KOPT-K1 (cell line): Measurements from ENCODE around the gene PLEKHH1.

Experiments
- H3K27ac ChIP-seq: fragments of 200-600 bp; sonication (generic); 2 replicates; pipeline ENCODE4 v1.5.1; 2016; ENCODE audit warnings: antibody characterized with exemption, mild to moderate bottlenecking, low read depth, low read length; ENCODE audit not compliant: poor library complexity, severe bottlenecking
- H3K36me3 ChIP-seq: fragments of 200-600 bp; sonication (generic); 2 replicates; pipeline ENCODE4 v1.5.1; 2017; ENCODE audit warnings: antibody characterized with exemption, mild to moderate bottlenecking, low read length, moderate library complexity; ENCODE audit not compliant: insufficient read depth
- H3K9me3 ChIP-seq: fragments of 200-600 bp; sonication (generic); 2 replicates; pipeline ENCODE4 v1.5.1; 2017; ENCODE audit warnings: antibody characterized with exemption, low read length, mild to moderate bottlenecking; ENCODE audit not compliant: insufficient read depth, poor library complexity, severe bottlenecking

The PLEKHH1 gene

DNA sequence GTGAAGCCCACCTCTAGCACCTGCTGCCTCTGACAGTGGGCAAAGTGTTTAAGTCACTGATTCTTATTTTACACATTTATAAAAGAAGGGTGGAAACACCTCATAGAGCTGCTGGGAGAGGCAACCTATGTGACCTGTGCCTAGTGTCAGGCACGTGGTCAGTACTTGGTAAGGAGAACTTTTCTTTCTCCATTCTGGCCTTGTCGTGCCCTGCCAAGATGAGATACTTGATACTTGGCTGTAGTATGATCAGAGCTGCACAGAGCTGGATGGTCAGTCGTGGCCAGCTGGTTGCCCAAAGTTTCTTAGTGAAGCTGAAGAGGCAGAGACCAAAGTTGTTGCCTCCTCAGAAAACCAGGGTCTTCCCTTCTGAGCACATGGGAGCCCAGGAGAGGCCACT lies 24.6 kb downstream of the PLEKHH1 start:
- no peaks in the 10 kb centered on the region for H3K36me3 ChIP-seq
- H3K9me3 ChIP-seq = no peaks in the 10 kb centered on the region
- H3K27ac ChIP-seq = no peak overlapping the region

DNA sequence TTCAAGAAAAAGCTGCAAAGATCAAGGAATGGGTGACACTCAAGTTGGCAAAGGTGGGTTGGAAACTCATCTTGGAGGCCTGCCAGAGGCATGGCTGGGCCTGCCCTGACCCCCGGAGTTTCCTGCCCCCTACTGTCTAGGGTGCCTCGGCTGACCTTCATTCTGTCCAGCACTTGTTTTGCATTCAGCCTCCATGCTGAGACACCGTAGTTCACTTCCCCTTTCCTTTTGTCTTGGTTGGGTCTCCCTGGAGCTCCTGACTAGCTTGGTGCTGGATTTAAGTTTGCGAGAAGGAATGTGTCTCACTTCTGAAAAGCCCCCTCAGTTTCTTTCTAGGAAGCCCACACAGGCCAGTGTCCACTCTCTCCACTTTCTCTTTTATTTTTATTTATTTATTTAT lies 26.5 kb downstream of the PLEKHH1 start:
- H3K36me3 ChIP-seq = no peaks in the 10 kb centered on the region
- H3K9me3 ChIP-seq = no peaks in the 10 kb centered on the region
- H3K27ac ChIP-seq = no peak overlapping the region

DNA sequence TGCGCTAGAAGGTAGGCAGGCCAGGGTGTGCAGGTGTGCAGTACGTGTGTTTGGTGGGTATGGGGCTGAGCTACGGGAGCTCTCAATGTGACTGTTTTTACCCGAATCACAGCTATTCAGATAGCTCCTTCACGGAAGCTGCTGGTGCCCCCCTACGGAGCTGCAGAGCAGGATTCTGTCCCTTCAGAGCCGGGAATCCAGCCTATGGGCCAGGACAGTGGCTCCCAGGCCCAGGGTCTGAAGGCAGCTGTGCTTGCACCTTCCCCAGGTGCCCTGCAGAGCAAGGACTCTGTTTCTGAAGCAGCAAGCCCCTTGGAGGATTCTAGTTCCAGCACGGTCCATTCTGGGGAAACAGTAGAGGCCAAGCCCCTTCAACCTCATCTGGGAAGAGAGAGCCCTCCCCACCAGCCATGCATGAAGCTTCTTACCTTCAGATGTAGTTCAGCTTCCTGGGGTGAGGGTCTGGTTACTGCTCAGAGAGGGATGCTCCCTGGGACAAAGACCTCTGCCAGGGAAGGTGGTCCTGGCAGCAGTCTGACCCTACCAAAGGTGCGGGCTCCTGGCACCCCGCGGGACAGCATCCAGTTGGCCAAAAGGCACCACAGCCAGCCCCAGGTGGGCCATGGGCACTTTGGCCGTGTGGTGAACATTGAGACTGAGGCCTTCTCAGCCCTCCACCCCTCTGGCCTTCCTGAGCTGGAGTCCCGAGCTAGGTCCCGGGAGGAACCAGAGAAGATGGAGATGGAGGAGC lies 29.1 kb downstream of the PLEKHH1 start:
- Histone ChIP-seq H3K36me3 (no peaks in the 10 kb centered on the region), H3K9me3 (no peaks in the 10 kb centered on the region), H3K27ac (no peak overlapping the region)

DNA sequence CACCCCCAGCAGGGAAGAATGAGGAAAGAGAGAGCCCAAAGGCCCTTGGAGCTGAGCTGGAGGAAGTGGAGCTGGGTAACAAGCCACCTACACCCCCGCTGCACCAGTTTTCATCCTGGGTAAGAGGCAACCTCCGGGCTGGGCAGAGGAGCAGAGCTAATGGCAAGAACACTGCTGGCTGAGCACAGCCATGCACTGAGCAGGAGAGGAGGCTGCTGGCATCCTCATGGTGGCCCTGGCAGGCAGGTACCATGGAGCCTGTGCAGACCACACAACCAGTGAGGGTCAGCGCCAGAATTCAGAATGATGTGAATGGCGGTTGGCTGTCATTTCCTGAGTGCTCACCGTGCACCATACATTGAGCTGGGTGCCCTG lies 29.7 kb downstream of the PLEKHH1 start:
- Histone ChIP-seq H3K9me3 (no peaks in the 10 kb centered on the region), H3K27ac (no peak overlapping the region), H3K36me3 (no peaks in the 10 kb centered on the region)

DNA sequence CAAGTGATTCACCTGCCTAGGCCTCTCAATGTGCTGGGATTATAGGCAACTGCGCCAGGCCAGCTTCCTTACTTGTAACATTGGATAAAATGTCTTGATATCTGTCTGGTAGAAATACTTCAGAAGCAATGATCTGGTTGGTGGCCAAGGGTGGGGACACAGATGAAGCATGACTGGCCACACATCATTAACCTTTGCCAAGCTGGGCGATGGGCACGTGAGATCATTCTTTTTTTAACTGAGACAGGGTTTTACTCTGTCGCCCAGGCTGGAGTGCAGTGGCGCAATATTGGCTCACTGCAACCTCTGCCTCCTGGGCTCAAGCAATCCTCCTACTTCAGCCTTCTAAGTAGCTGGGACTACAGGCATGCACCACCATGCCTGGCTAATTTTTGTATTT lies 31.1 kb downstream of the PLEKHH1 start:
- Histone ChIP-seq H3K36me3 (no peaks in the 10 kb centered on the region), H3K27ac (no peak overlapping the region), H3K9me3 (no peaks in the 10 kb centered on the region)

DNA sequence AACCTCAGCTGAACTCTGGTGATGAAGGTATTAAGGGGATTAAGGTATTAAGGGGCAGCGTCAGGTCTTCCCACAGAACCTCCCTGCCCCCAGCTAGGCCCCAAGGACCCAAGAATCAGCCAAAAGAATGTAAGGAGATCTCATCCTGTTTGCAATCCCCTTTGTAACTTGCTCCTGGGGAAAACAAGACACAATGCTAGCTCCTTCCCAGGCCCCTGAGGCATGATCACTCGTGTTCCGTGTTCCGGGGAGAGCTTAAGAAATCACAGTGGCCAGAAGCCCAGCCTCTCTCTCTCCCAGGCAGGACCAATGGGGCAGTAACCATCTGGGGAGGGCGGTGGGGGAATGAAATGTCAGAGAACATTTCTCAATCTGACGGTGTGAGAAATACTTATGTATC lies 33.8 kb downstream of the PLEKHH1 start:
- Histone ChIP-seq H3K27ac (no peak overlapping the region), H3K36me3 (no peaks in the 10 kb centered on the region), H3K9me3 (no peaks in the 10 kb centered on the region)

DNA sequence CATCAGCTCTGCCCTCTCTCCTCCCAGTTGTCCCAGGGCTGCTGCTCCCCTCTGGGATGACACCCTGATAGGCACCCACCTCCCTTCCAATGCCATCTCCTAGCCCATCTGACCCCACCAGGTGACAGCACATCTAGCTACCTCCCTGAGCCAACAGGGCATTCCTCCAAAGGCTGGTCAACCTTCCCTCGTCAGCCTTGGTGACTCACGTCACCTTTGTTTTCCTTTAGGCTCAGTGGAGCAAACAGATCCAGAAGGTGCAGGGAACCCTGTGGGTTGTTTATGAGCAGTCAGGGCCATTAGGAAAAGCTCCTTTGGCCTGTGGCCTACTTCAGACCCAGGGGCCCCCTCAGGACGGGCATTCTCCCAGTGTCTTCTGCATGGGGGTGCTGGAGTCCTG lies 34.6 kb downstream of the PLEKHH1 start:
- no peaks in the 10 kb centered on the region for H3K36me3 ChIP-seq
- H3K27ac ChIP-seq = no peak overlapping the region
- no peaks in the 10 kb centered on the region for H3K9me3 ChIP-seq

DNA sequence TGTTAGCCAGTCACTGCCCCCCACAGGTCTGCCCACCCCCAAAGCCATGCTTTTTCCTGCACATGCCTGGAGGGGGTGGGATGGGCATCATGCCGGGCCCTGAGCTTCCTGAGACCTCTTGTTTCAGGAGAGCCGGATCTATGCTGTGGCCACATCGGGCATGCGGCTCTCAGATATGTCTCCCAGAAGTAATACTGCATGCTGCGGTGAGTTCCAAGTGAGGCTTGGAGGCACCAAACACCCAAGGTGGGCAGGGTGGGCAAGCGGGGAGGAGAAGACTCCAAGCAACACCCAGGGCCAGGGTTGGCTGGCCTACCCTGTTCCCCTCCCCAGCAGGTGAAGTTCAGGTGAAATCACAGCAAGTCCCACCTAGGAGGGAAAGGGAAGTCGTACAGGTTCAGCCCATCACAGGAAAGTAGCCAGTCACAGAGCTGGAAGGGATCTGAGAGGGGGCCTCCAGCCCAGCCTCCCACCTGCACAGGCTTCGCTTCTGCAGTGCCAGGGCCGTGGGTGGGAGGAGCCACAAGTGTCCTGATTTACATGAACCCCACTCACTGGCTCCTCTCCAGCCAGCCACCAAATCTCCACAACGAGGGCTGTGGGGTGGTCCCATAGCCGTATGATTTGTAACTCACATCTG lies 36.0 kb downstream of the PLEKHH1 start:
- H3K36me3 ChIP-seq = no peaks in the 10 kb centered on the region
- no peak overlapping the region for H3K27ac ChIP-seq
- no peaks in the 10 kb centered on the region for H3K9me3 ChIP-seq

DNA sequence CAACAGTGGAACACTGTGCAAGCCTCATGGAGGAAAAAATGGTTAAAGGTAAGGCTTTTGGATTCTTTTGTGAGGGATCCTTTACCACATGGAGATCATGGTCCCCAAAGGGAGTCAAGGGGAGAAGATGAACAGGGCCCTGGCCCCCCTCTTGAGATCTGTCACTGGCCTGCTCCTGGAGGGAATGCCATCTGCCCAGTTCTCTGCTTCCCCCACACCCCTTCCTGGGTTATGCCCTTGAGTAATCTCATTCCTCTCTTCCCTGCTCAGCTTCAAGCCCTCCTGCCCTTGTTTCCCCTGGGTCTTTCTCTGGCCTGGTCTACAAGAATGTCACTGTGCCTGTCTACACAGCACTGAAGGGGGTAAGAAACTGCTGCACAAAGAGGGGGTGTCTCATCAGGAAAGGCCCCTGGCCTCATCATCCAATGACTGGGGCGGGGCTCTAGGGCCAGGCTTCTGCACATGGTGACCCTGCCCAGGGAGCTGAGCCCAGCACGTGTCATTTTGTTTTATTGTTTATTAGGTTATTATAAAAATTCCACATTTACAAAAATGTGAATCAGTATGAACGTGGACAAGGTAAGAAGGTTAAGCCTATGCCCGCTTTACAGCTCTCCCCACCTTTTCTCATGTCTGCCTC lies 36.7 kb downstream of the PLEKHH1 start:
- H3K27ac ChIP-seq = no peak overlapping the region
- no peaks in the 10 kb centered on the region for H3K9me3 ChIP-seq
- H3K36me3 ChIP-seq = no peaks in the 10 kb centered on the region

DNA sequence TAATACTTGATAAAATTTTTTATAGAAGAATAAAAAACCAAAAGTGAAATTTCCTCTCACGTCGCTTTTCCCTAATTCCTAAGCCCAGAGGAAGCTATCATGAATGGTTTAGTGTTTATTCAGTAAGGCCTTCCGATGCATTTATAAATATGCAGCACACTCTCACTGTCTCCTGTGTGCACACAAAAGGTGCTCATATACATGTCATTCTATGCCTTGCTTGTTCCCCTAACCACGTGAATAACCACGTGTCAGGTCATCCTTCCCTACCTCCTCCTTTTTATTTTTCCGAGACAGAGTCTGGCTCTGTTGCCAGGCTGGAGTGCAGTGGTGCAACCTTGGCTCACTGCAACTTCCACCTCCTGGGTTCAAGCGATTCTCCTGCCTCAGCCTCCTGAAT lies 37.4 kb downstream of the PLEKHH1 start:
- Histone ChIP-seq H3K9me3 (no peaks in the 10 kb centered on the region), H3K27ac (no peak overlapping the region), H3K36me3 (no peaks in the 10 kb centered on the region)

DNA sequence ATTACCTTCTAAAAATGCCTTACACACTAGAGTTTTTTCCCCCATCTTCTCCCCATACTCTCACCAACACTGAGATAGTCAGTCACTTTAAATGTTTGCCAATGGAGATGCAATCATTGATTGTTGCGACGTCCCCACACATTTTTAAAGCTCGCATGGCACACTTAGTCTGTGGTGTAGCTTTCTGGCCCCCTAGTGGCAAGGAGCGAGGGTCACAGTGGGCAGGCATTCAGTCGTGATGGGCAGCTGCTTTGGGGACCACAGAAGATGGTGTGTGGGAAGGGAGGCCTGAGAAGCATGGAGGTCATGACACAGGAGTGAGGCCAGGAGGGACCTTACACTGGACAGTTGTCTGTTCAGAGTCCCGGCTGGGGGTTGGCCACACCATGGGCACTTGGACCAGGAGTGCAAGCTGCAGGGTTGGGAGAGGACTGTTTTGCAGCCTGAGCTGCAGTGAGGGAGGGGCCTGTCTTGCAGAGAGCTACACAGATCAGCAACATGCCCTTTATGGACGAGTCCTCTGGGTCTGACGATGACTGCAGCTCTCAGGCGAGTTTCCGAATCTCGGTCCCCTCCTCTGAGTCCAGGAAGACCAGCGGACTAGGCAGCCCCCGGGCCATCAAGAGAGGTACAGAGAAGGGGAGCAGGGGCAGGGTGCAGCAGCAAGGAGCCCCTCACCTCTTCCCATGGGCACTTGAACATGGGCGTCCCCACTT lies 38.3 kb downstream of the PLEKHH1 start:
- Histone ChIP-seq H3K36me3 (no peaks in the 10 kb centered on the region), H3K9me3 (no peaks in the 10 kb centered on the region), H3K27ac (no peak overlapping the region)

DNA sequence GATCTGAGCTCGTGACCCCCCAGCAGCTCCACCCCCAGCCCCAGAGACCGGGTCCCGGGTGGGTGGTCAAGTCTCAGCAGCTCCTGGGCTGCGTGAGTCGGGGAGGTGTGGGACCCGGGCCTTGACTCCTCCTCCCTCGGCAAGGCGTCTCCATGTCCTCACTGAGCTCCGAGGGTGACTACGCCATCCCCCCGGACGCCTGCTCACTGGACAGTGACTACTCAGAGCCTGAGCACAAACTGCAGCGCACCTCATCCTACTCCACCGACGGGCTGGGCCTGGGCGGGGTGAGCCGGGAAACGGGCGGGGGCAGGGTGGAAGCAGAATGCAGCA lies 38.9 kb downstream of the PLEKHH1 start:
- Histone ChIP-seq H3K9me3 (no peaks in the 10 kb centered on the region), H3K27ac (no peak overlapping the region), H3K36me3 (no peaks in the 10 kb centered on the region)

DNA sequence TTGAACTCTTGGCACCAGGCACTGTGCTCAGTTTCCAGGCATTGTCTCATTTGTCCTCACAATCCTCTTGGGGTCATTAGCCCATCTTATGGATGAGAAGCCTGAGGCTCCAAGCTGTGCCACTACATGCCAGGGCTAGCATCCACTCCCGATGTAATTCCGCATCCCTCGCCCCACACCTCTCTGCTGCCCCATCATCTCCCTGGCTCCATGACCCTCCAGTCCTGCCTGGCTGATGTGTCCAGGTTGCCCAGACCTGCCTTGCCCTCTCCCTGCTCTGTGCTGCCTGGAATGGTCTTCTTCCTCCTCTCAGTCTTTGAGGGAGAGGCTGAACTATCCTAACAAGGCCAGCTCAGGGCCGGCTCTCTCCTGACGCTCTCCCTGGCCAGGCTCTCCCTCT lies 39.5 kb downstream of the PLEKHH1 start:
- Histone ChIP-seq H3K27ac (no peak overlapping the region), H3K9me3 (no peaks in the 10 kb centered on the region), H3K36me3 (no peaks in the 10 kb centered on the region)

DNA sequence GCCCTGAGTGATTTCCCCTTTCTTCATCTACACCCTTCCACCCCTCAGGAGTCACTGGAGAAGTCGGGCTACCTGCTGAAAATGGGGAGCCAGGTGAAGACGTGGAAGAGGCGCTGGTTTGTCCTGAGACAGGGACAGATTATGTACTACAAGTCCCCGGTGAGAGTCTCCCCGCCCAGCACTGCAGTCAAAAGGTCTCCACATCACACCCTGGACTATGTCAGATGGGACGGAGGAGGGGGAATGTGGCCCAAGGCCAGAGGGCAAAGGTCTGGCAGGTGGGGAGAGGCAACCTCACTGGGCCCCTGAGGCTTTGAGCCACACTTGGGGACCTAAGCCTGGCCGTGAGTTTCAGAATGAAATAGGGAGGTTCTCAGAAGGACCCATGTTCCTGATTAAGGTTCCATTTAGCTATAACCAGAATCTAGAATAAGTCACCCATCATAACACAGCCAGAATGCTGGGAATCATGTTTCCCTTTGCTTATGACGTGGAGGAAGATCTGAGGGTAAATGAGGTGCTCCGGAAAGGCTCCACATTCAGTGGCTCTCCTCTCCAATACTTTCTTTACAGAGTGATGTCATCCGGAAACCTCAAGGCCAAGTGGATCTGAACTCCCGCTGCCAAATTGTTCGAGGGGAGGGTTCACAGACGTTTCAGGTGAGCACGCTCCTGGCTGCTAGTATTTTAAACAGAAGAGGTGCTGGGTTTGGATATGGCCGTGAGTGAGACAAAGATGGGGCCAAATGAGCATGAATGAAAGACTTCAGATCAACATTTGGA lies 40.3 kb downstream of the PLEKHH1 start:
- Histone ChIP-seq H3K9me3 (no peaks in the 10 kb centered on the region), H3K36me3 (no peaks in the 10 kb centered on the region), H3K27ac (no peak overlapping the region)

DNA sequence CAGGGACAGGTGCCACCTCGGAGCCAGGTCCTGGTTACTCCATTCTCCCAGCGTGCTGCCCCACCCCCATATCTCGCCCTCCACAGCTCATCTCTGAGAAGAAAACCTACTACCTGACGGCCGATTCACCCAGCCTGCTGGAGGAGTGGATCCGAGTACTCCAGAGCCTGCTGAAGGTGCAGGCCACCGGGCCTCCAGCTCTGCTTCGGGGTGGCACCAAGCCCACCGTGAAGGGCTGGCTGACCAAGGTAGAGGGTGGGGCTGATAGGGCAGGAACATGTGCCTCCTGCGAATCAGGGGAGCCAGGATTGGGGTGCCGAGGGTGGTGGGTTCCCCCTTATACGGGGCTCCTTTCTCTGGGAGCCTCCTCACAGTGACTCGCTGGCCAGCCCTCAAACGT lies 41.1 kb downstream of the PLEKHH1 start:
- H3K27ac ChIP-seq = no peak overlapping the region
- no peaks in the 10 kb centered on the region for H3K36me3 ChIP-seq
- no peaks in the 10 kb centered on the region for H3K9me3 ChIP-seq
